GM23338 (cell line): Measurements from ENCODE around the gene GRM2. TPM values are rescaled to one million over a fixed set of nuclear protein-coding genes. Genes with fewer than 3 reads are reported as not detected.

Experiments used
- ATAC-seq: fragments of 200-7000 bp; cut with Tn5 transposase; 3 replicates; pipeline ENCODE4 v1.9.1; 2020
- DNase-seq: peaks from one replicate; pipeline ENCODE4 v3.0.0-alpha.2; 2015; ENCODE audit warnings: low spot score
- H2AFZ ChIP-seq: fragments of 200-600 bp; sonication (generic); 2 replicates; pipeline ENCODE4 v1.8.0; 2016; ENCODE audit warnings: antibody characterized with exemption, mild to moderate bottlenecking, moderate library complexity
- H3F3A ChIP-seq: fragments of 200-600 bp; sonication (generic); replicated peaks from 2 replicates; pipeline ENCODE4 v1.8.0; 2017; ENCODE audit warnings: antibody characterized with exemption, mixed run types, low read depth
- H3K27ac ChIP-seq: fragments of 200-600 bp; sonication (generic); 2 replicates; pipeline ENCODE4 v1.6.1; 2016; ENCODE audit warnings: low read depth
- H3K27me3 ChIP-seq: fragments of 200-600 bp; sonication (generic); 2 replicates; pipeline ENCODE4 v1.8.0; 2016; ENCODE audit warnings: mild to moderate bottlenecking, mixed run types, moderate library complexity; ENCODE audit not compliant: insufficient read depth
- H3K36me3 ChIP-seq: fragments of 200-600 bp; sonication (generic); 2 replicates; pipeline ENCODE4 v1.8.0; 2016; ENCODE audit warnings: mild to moderate bottlenecking; ENCODE audit not compliant: insufficient read depth
- H3K4me1 ChIP-seq: fragments of 200-600 bp; sonication (generic); 2 replicates; pipeline ENCODE4 v1.8.0; 2016; ENCODE audit warnings: mild to moderate bottlenecking, moderate library complexity; ENCODE audit not compliant: insufficient read depth
- H3K4me2 ChIP-seq: fragments of 200-600 bp; sonication (generic); 2 replicates; pipeline ENCODE4 v1.7.1; 2017; ENCODE audit warnings: mixed run types
- H3K4me3 ChIP-seq: fragments of 200-600 bp; sonication (generic); 2 replicates; pipeline ENCODE4 v1.6.1; 2016; ENCODE audit warnings: mixed run types
- H3K79me2 ChIP-seq: fragments of 200-600 bp; sonication (generic); replicated peaks from 2 replicates; pipeline ENCODE4 v1.8.0; 2017; ENCODE audit warnings: mild to moderate bottlenecking; ENCODE audit not compliant: insufficient read depth
- H3K9me2 ChIP-seq: fragments of 200-600 bp; sonication (generic); 2 replicates; pipeline ENCODE4 v1.8.0; 2017; ENCODE audit not compliant: insufficient read depth
- H4K20me1 ChIP-seq: fragments of 200-600 bp; sonication (generic); replicated peaks from 2 replicates; pipeline ENCODE4 v1.8.0; 2017; ENCODE audit warnings: mild to moderate bottlenecking; ENCODE audit not compliant: insufficient read depth
- H3K27ac Mint-ChIP-seq: 2 replicates; pipeline ENCODE4 v1.8.0; 2020; ENCODE audit warnings: inconsistent platforms, mild to moderate bottlenecking, moderate library complexity, mixed read lengths
- H3K27me3 Mint-ChIP-seq: 3 replicates; pipeline ENCODE4 v1.8.0; 2022; ENCODE audit warnings: low read depth, mild to moderate bottlenecking, moderate library complexity, mixed read lengths, inconsistent platforms; ENCODE audit not compliant: insufficient read depth, poor library complexity
- H3K36me3 Mint-ChIP-seq: 3 replicates; pipeline ENCODE4 v1.8.0; 2021; ENCODE audit warnings: low read depth, mild to moderate bottlenecking, inconsistent platforms, moderate library complexity, mixed read lengths
- H3K4me1 Mint-ChIP-seq: 3 replicates; pipeline ENCODE4 v1.8.0; 2020; ENCODE audit warnings: mild to moderate bottlenecking, inconsistent platforms, mixed read lengths
- H3K4me3 Mint-ChIP-seq: 3 replicates; pipeline ENCODE4 v1.8.0; 2021; ENCODE audit warnings: moderate library complexity, mild to moderate bottlenecking, inconsistent platforms, mixed read lengths
- H3K9me3 Mint-ChIP-seq: 3 replicates; pipeline ENCODE4 v1.8.0; 2020; ENCODE audit warnings: moderate library complexity, mild to moderate bottlenecking, inconsistent platforms, mixed read lengths
- NANOG ChIP-seq: IDR thresholded peaks from 2 replicates; pipeline ENCODE4 v1.6.1; 2016; ENCODE audit warnings: antibody characterized with exemption, borderline replicate concordance
- POLR2AphosphoS5 ChIP-seq: IDR thresholded peaks from 2 replicates; pipeline ENCODE4 v1.6.1; 2016; ENCODE audit warnings: antibody characterized with exemption, low read depth
- ZNF462 ChIP-seq: fragments of 250-450 bp; sonication (Bioruptor Pico); IDR thresholded peaks from 2 replicates; pipeline ENCODE4 v1.5.0; 2020; ENCODE audit warnings: mild to moderate bottlenecking, moderate library complexity
- polyA plus RNA-seq: library from polyadenylated mRNA; unstranded; fragments of >200 nt; fragmentation: Nextera tagmentation; extraction: Ambion mirVana; gene quantifications from 2 replicates; pipeline ENCODE4 v1.2.1, GENCODE V29; 2016
- total RNA-seq: library from RNA; depleted of rRNA; stranded (reverse); fragments of >200 nt; shearing (Covaris generic); gene quantifications from 2 replicates; pipeline ENCODE4 v1.2.3, GENCODE V29; 2014

The GRM2 gene
- total and polyA plus RNA-seq, 2 experiments from 2014 or later: 2.1 to 5.1 TPM

GRCh38 chr3:51670823-51671733 is 35.8 kb upstream of the GRM2 start, which contains the start of gene TEX264:
Gene TEX264 (plus strand): TSS chr3:51671252. CDS start chr3:51674305, 3,053 bp downstream.
- Histone ChIP-seq H3K4me2 (peak within 1 kb of the TSS; percentile 89), H3K9me2 (no peaks in the 10 kb centered on the region), H3F3A (peaks cover 13% of the 10 kb centered on the region; the same call in 1 of the 2 replicates), H3K36me3 (no peaks in the 10 kb centered on the region), H3K27me3 (no peaks in the 10 kb centered on the region), H3K4me3 (peak within 1 kb of the TSS; percentile 85), H3K79me2 (no peaks in the 10 kb centered on the region), H3K27ac (no peak within 1 kb of the TSS; the same call in 1 of the 2 replicates), H4K20me1 (no peaks in the 10 kb centered on the region), H2AFZ (peak within 1 kb of the TSS; percentile 94), H3K4me1 (peaks cover 15% of the 10 kb centered on the region)
- DNase-seq (peak; percentile 64), ATAC-seq (peak; percentile 66)
- Mint-ChIP-seq H3K27ac (no peak within 1 kb of the TSS), H3K9me3 (no peaks in the 10 kb centered on the region; the same call in 2 of the 3 replicates), H3K4me3 (peak within 1 kb of the TSS; percentile 80), H3K4me1 (peaks cover 36% of the 10 kb centered on the region), H3K36me3 (no peaks in the 10 kb centered on the region; the same call in 2 of the 3 replicates), H3K27me3 (peaks cover 21% of the 10 kb centered on the region)
- TF ChIP-seq NANOG: no peak
- peak; percentile 64 for TF ChIP-seq POLR2AphosphoS5

- no peaks in the 10 kb centered on the region for H3K27me3 ChIP-seq
- H4K20me1 ChIP-seq: no peaks in the 10 kb centered on the region
- H3K27me3 Mint-ChIP-seq: peaks cover 21% of the 10 kb centered on the region
- H3K4me3 ChIP-seq: peak overlapping the region; percentile 85
- H2AFZ ChIP-seq: peak overlapping the region; percentile 94
- peak overlapping the region; percentile 35; the same call in 1 of the 2 replicates for H3K27ac ChIP-seq
- peaks cover 13% of the 10 kb centered on the region; the same call in 1 of the 2 replicates for H3F3A ChIP-seq
- H3K36me3 ChIP-seq: no peaks in the 10 kb centered on the region
- peaks cover 36% of the 10 kb centered on the region for H3K4me1 Mint-ChIP-seq
- peak; percentile 94 for DNase-seq
- no peaks in the 10 kb centered on the region; the same call in 2 of the 3 replicates for H3K9me3 Mint-ChIP-seq
- no peaks in the 10 kb centered on the region; the same call in 2 of the 3 replicates for H3K36me3 Mint-ChIP-seq
- peak; percentile 83 for ATAC-seq
- H3K9me2 ChIP-seq: no peaks in the 10 kb centered on the region
- TF ChIP-seq POLR2AphosphoS5: peak; percentile 81
- TF ChIP-seq ZNF462 (CRISPR knock-in tag): no peak
- H3K79me2 ChIP-seq: no peaks in the 10 kb centered on the region
- H3K4me2 ChIP-seq: peak overlapping the region; percentile 89
- peaks cover 15% of the 10 kb centered on the region for H3K4me1 ChIP-seq
- H3K27ac Mint-ChIP-seq: no peak overlapping the region
- peak overlapping the region; percentile 80 for H3K4me3 Mint-ChIP-seq
These were observed 35.0 kb upstream of the GRM2 start for GRCh38 chr3:51671734-51672475.
